Stimulated activated CD4-positive, alpha-beta T cell treated with anti-CD3 and anti-CD28 coated beads, Interleukin-12 subunit alpha, Interleukin-12 subunit beta, amount 100 ng/mL, for 24 hours (primary cell): ENCODE results near the gene SMAD7.

ENCODE experiments used
- DNase-seq, 2 experiments: peaks; one replicate each; pipeline ENCODE4 v3.0.0-alpha.2; 2020; ENCODE audit warnings: low read depth in 2 of 2

The SMAD7 gene

DNA sequence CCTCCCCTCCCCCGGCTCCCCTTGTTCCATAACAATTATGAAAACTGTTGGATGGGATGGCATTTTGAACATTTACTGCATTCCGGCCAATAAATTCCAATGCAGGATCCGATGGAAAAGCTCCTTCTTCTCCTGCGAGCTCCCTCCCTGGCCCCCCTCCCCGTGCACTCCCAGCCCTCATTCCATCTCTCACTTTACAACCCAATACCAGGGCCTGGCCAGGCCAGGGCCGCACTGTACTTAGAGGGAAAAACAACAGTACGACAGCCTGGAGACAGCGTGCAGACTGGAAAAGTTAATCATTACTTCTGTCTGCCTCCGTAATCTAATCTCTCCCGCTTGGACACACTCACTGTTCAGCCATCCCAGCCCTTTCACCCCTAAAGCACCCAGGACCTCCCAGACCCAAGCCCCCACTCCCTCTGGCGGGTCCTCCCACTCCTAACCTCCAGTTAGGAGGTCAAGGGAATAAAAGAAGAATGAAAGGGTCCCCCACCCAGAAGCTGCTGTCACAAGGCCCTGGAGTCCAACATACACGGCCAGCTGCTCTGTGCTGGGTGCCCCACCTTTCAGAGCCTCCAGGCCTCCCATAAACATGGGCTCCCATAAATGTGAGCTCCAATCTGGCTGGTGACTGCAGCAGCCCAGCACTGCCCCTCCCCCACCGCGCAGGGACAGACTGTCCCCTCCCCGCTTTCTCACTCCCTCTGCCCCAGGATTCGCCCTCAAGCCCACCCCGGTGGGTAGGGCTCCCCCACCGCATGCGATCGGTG lies 20.6 kb downstream of the SMAD7 start:
- no peak for DNase-seq

- no peak for DNase-seq
Measured at GRCh38 chr18:48929212-48929612, 21.6 kb downstream of the SMAD7 start.

DNA sequence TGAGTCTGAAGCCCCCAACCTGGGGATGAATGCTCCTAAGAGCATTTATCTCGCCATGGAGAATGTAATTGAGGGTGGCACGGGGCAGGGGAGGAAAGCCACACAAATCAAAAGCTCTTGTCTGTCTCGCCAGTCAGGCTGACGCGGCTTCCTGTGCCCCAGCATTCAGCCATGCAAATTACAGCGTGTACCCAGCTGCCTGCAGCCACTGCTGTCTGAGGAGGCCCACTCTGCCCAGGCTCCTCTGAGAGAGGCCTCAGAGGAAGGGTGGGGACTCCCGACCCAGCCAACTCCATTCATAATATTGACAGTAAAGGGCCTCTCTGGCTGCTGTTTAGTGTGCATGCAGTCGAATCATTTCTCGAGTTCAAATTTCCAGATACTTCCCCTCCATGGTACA lies 22.0 kb downstream of the SMAD7 start:
- DNase-seq, result peak in 1 of 2 experiments; percentile 56

- DNase-seq, result no peak
Measured at GRCh38 chr18:48927286-48928080, 23.3 kb downstream of the SMAD7 start.

GRCh38 chr18:48926420-48926857 lies 24.3 kb downstream of the SMAD7 start:
- no peak for DNase-seq

DNA sequence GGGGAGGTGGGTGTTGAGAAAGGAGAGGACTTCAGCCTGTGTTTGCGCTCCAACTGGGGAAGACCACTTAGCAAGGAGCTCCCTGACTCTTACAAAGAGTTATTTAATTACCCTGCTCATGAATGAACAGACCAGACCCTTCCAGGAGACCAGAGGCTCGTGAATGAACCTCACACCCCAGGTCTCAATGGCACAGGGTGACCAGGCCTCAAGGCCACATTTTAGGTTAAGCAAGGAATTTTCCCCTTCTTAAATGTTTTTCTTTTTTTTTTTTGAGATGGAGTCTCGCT lies 25.3 kb downstream of the SMAD7 start:
- DNase-seq, result no peak

- DNase-seq, result no peak
Measured at GRCh38 chr18:48924630-48925490, 25.9 kb downstream of the SMAD7 start.

DNA sequence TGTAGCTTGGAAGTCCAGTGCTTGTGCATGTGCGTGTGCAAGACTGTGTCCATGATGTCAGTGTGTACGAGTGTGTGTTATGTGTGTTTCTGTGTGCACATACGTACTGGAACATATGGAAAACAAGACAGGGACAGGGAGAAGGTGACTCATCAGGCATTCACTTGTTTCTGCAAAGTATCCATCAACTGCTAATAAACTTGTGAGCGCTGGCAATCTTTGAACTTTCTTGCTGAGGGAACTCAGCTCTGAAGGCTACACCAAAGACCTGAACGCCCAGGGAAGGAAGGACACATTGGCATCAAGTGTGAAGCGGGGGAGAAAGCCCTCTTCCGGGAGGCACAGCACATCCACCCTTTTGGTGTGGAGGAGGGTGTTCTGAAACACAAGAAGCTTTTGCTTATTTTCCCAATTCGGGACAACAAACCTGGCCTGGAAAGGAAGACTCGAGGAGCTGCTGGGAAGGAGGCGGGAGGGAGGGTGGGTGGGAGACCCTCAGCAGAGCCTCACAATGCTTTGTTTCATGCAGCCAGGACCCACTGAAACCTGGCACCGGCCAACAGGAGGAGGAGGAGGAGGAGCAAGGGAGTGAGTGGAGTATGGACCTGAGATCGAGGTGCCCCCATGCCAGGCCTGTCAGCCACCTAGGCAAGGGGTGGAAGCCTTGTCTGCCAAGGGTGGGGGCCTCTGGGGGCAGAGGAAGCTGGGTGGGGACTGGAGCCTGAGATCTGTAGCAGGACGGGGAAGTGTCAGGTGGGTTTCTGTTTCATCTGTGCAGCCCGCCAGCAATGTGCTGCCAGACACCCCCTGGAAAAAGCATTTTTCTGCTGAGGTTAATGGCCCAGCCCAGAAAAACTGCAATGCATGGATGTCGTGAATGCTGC lies 26.8 kb downstream of the SMAD7 start:
- DNase-seq, result no peak

DNA sequence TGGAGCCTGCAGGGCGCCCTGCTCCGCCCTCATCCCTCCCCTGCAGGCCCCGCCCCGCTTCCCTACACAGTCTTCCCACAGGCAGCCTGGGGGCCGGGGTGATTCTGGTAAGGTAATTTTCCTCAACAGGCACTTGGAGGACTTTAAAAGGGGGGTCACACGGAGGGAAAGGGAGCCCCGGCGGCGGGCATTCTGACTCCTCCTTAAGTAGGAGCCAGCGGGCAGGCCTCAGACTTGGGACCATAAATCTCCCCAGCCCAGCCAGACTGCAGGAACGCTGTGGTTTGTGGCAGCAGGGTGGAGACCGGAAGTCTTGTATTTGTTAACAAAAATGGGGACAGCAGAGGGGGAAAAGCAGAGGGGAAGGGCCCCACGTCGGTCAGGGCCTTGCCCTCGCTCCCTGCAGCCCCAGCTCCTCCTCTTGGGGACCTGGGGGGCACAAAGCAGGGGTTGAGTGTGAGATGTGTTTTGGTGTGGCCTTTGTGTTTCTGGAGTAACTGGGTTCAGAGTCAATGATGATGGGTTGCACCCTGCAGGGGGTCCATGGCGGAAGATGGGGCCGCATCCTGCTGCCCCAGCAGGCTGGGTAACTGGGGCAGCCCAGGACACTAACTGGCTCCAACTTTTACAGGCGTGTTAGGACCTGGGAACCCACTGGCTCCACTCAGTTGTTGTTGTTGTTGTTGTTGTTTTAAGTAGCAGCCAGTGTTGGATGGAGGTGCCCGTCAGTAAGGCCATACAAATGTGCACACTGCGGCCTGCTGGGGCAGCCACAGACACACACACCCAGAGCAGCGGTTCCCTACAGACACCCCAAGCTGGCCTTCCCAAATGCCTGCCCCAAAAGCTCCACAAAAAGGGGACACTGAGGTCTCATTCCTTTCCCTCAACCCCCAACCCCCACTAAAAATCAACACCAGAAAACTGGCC lies 27.7 kb downstream of the SMAD7 start:
- no peak for DNase-seq

DNA sequence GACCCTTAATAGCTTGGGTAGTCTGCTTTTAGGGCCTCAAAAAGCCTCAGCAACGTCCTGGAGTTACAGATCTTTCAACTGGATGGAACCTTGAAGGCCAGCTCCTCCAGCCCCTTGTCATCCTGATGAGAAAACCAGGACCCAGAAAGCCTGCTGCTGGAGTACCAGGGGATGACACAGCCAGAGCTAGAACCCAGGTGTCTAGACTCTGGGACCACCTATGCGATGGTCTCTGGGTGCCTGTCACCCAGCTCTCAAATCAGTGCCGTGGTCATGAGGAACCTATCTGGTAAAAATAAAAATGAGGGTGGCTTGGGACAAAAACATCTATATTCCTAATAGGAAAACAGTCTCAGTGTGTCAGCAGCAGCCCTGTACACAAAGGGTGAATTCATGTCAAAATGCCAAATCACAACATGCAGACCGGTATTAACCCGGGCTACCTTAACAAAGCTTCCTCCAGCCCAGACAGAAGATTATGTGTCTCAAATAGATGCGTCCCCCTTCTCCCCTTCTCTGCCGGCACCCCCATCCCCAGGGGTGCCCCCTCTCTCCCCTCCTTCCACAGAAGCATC lies 28.5 kb downstream of the SMAD7 start:
- no peak for DNase-seq

GRCh38 chr18:48921305-48922225 lies 29.2 kb downstream of the SMAD7 start:
- no peak for DNase-seq

- DNase-seq, result no peak
Measured at GRCh38 chr18:48920408-48921038, 30.2 kb downstream of the SMAD7 start.

DNA sequence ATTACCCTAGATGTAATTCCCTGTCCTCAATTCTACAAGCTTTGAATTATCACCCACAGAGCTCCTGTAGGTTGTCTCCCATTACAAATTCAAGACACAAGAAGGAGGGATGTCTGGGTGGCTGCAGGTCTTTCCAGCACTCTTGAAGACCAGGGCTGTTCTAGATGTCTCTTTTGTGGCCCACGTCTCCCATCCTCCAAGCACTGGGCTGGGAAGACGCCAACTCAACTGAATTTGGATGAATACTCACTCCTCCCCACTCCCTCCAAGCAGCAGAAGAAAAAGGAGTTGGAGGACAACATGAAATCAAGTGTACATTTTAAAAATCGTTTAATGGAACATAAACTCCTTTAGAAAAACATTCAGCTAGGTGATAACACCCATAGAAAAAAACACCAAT lies 31.2 kb downstream of the SMAD7 start:
- no peak for DNase-seq

GRCh38 chr18:48918660-48919456 lies 31.9 kb downstream of the SMAD7 start:
- DNase-seq, result no peak

DNA sequence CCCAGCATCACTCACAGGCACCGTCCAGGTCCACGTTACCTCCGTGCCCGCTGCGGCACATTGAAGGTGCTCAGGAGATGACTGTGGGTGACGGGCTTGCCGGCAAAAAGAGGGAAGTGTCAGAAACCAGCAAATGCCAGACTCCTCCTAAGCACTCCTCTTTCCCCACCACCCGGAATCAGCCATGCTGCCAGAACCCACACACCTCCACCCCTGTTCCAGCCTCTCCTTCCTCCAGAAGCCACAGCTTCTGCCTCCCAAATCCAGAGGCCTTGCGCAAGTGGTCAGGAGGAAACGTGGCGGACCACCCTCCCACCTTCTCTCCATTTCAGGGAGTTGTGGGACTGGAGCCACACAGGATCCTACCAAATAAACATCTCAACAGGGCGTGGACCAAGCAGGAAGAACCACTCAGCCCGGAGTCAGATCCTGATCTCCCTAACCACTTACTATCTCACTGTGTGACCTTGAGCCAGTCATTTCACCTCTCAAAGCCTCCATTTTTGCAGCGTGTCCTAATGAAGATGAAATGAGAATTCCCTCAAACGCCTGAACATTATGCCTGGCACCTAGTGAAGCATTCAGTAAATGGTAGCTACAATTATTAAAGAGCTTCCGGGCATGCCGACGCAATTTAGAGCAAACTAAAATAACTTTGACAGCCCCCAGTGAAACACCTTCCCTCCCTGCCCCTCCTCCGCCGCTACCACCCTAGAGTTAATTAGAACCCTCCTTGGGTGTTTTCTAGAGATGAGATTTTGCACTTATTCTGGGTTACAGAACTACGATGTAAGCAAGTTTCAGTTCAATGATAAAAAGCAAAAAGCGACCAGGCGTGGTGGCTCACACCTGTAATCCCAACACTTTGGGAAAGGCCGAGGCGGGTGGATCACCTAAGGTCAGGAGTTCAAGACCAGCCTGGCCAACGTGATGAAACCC lies 32.9 kb downstream of the SMAD7 start:
- DNase-seq, result no peak
